Sigmoid colon (tissue), 7 donors: ENCODE measurements around the gene PSG7. TPM values are rescaled to one million over a fixed set of nuclear protein-coding genes. Genes with fewer than 3 reads are reported as not detected.
"Not testable (repeated sequence)": the region's sequence is repeated elsewhere in the genome, so short reads cannot be mapped to it uniquely, and the experiment has no call there.

Experiments used
- DNase-seq: peaks from one replicate; pipeline ENCODE4 v3.0.0-alpha.2; 2019
- H3K27ac ChIP-seq, 4 donors: fragments of 200-600 bp; sonication (generic); one replicate each; pipeline ENCODE4 v1.5.1; 2016 to 2019; ENCODE audit warnings: mild to moderate bottlenecking in 1 of 4
- H3K27me3 ChIP-seq, 3 donors: fragments of 200-600 bp; sonication (generic); one replicate each; pipeline ENCODE4 v1.5.1; 2019; ENCODE audit warnings: mild to moderate bottlenecking in 1 of 3
- H3K36me3 ChIP-seq, 4 donors: fragments of 200-600 bp; sonication (generic); one replicate each; pipeline ENCODE4 v1.5.1; 2016 to 2019
- H3K4me1 ChIP-seq, 4 donors: fragments of 200-600 bp; sonication (generic); one replicate each; pipeline ENCODE4 v1.5.1; 2017 to 2019
- H3K4me3 ChIP-seq, 4 donors: fragments of 200-600 bp; sonication (generic); one replicate each; pipeline ENCODE4 v1.5.1; 2017 to 2019; ENCODE audit warnings: mild to moderate bottlenecking in 2 of 4, moderate library complexity in 1 of 4
- H3K9me3 ChIP-seq, 4 donors: fragments of 200-600 bp in 3 of 4; sonication (generic) in 3 of 4; one replicate each; pipeline versions ENCODE4 v1.5.1 to v1.6.1; 2013 to 2019
- CTCF ChIP-seq, 4 experiments: fragments of 450-650 bp in 3 of 4; fragments of 200-600 bp in 1 of 4; IDR thresholded peaks; one replicate each; pipeline ENCODE4 v1.5.1; 2016 to 2019; ENCODE audit warnings: antibody characterized with exemption in 4 of 4, mild to moderate bottlenecking in 3 of 4, moderate library complexity in 2 of 4
- EP300 ChIP-seq, 4 donors: sonication (generic); formaldehyde crosslinking; IDR thresholded peaks; one replicate each; pipeline ENCODE4 v1.6.1; 2017; ENCODE audit warnings: antibody characterized with exemption in 4 of 4
- POLR2A ChIP-seq, 2 donors: fragments of 450-650 bp; IDR thresholded peaks; one replicate each; pipeline ENCODE4 v1.6.1; 2016; ENCODE audit warnings: antibody characterized with exemption in 2 of 2, mild to moderate bottlenecking in 2 of 2, moderate library complexity in 2 of 2
- POLR2AphosphoS5 ChIP-seq, 4 donors: sonication (generic); formaldehyde crosslinking; IDR thresholded peaks; one replicate each; pipeline ENCODE4 v1.6.1; 2017; ENCODE audit warnings: antibody characterized with exemption in 4 of 4
- WGBS, 2 donors: extraction: QIAGEN DNeasy Blood & Tissue Kit; methylation state at CpG; one replicate each; pipeline ENCODE4 v1.1.7; 2013; 5-methylcytosine and 5-hydroxymethylcytosine counted together
- intact Hi-C: fragments of 100-400 bp; cut with DNase I; formaldehyde crosslinking; loops from one replicate; pipeline ENCODE4 v1.15.1; 2023
- polyA plus RNA-seq, 3 donors: library from polyadenylated mRNA; stranded (reverse); fragments of 200-250 nt; gene quantifications; one replicate each; pipeline ENCODE4 v1.2.3, GENCODE V29; 2013
- total RNA-seq, 4 donors: library from RNA; depleted of rRNA; stranded (reverse); fragments of >200 nt; gene quantifications; one replicate each; pipeline ENCODE4 v1.1.0, GENCODE V29; 2016
- donor health status: healthy with polysubstance abuse.
- donor health status: Bipolar disorder and iron deficiency.
- donor health status: healthy.

Gene PSG7
- total and polyA plus RNA-seq, 7 donors = not detected

- H3K27me3 ChIP-seq, H3K36me3 ChIP-seq, intact Hi-C loops, DNase-seq, H3K27ac ChIP-seq, H3K4me3 ChIP-seq, H3K9me3 ChIP-seq: not testable (repeated sequence)
- peaks cover 0 to 17% (median 7%) of the 10 kb centered on the region in 4 donors for H3K4me1 ChIP-seq
- peak in 1 of 4 experiments; percentile 55 for TF ChIP-seq CTCF (IDR thresholded peaks at IDR 0.05)
- 51 to 61% methylated on average over 8 of the region's 8 CpGs for WGBS, 2 donors
These were observed 55.7 kb downstream of the PSG7 start for GRCh38 chr19:42881279-42881678.

- WGBS, 2 donors = 84 to 88% methylated on average over 9 of the region's 9 CpGs
- H3K4me3 ChIP-seq, intact Hi-C loops, H3K27ac ChIP-seq, H3K9me3 ChIP-seq, H3K27me3 ChIP-seq, H3K36me3 ChIP-seq, DNase-seq: not testable (repeated sequence)
- peaks cover 0 to 22% (median 14%) of the 10 kb centered on the region in 4 donors for H3K4me1 ChIP-seq
These were observed 56.4 kb downstream of the PSG7 start for GRCh38 chr19:42880621-42881020.

- peaks cover 0 to 23% (median 20%) of the 10 kb centered on the region in 4 donors for H3K4me1 ChIP-seq
- no peaks in the 10 kb centered on the region for H3K27me3 ChIP-seq
- no peak within 1 kb of the TSS for H3K4me3 ChIP-seq
- 33 to 50% methylated on average over 2 of the region's 2 CpGs for WGBS, 2 donors
- H3K9me3 ChIP-seq = no peaks in the 10 kb centered on the region
- TF ChIP-seq EP300 (IDR thresholded peaks at IDR 0.05) (no peak), POLR2AphosphoS5 (IDR thresholded peaks at IDR 0.05) (no peak), POLR2A (IDR thresholded peaks at IDR 0.05) (no peak), CTCF (IDR thresholded peaks at IDR 0.05) (no peak)
- no peak within 1 kb of the TSS for H3K27ac ChIP-seq
- intact Hi-C loops = no loop called here
- no peaks in the 10 kb centered on the region for H3K36me3 ChIP-seq
- DNase-seq = no peak
These were observed 57.4 kb downstream of the PSG7 start, which contains the start of gene PSG1 for GRCh38 chr19:42879613-42880012. PSG1 (minus strand) TSS chr19:42879713; CDS start chr19:42879581, 132 bp downstream.

- intact Hi-C loops, H3K36me3 ChIP-seq, H3K4me3 ChIP-seq, H3K27me3 ChIP-seq, H3K9me3 ChIP-seq, DNase-seq: not testable (repeated sequence)
- Histone ChIP-seq H3K4me1 (peaks cover 0 to 29% (median 19%) of the 10 kb centered on the region in 4 donors), H3K27ac (peak overlapping the region in 1 of 4 donors; percentile 52)
These were observed 60.4 kb downstream of the PSG7 start for GRCh38 chr19:42876596-42876995.

GRCh38 chr19:42875881-42876280 lies 61.1 kb downstream of the PSG7 start:
- H3K36me3 ChIP-seq, H3K9me3 ChIP-seq, H3K27me3 ChIP-seq, intact Hi-C loops, DNase-seq, H3K4me3 ChIP-seq: not testable (repeated sequence)
- WGBS, 2 donors = 29 to 35% methylated on average over 1 of the region's 1 CpG
- Histone ChIP-seq H3K4me1 (peaks cover 0 to 29% (median 19%) of the 10 kb centered on the region in 4 donors), H3K27ac (peak overlapping the region; percentile 27 to 52 (median 38))

- TF ChIP-seq POLR2AphosphoS5 (IDR thresholded peaks at IDR 0.05) = peak in 1 of 4 donors; percentile 33
- Histone ChIP-seq H3K27ac (peak overlapping the region; percentile 16 to 52 (median 36)), H3K4me1 (peaks cover 0 to 29% (median 19%) of the 10 kb centered on the region in 4 donors)
- intact Hi-C loops, H3K36me3 ChIP-seq, H3K27me3 ChIP-seq, DNase-seq, H3K4me3 ChIP-seq, H3K9me3 ChIP-seq: not testable (repeated sequence)
- 56 to 77% methylated on average over 4 of the region's 4 CpGs for WGBS, 2 donors
These were observed 61.9 kb downstream of the PSG7 start for GRCh38 chr19:42874901-42875813.

- H3K36me3 ChIP-seq, H3K27me3 ChIP-seq, H3K9me3 ChIP-seq, H3K4me3 ChIP-seq, DNase-seq, intact Hi-C loops: not testable (repeated sequence)
- H3K4me1 ChIP-seq = peaks cover 0 to 29% (median 19%) of the 10 kb centered on the region in 4 donors
- 88 to 89% methylated on average over 3 of the region's 3 CpGs for WGBS, 2 donors
- H3K27ac ChIP-seq = peak overlapping the region in 2 of 4 donors; percentile 31 to 52
These were observed 62.9 kb downstream of the PSG7 start for GRCh38 chr19:42874136-42874535.

Other genes with a start within 250 kb of the PSG7 start
- not detected for gene PSG3, start 196.7 kb downstream of the PSG7 start, total RNA-seq
- gene PSG3, start 196.7 kb downstream of the PSG7 start, polyA plus RNA-seq = not detected
- not detected for gene PSG8, start 171.5 kb downstream of the PSG7 start, total RNA-seq
- not detected for gene PSG8, start 171.5 kb downstream of the PSG7 start, polyA plus RNA-seq
- gene PSG1, start 57.5 kb downstream of the PSG7 start, total RNA-seq = not detected
- not detected for gene PSG1, start 57.5 kb downstream of the PSG7 start, polyA plus RNA-seq
- not detected for gene PSG6, start 19.3 kb downstream of the PSG7 start, total RNA-seq
- not detected for gene PSG6, start 19.3 kb downstream of the PSG7 start, polyA plus RNA-seq
- gene PSG11, start 89.3 kb upstream of the PSG7 start, total RNA-seq = not detected
- gene PSG11, start 89.3 kb upstream of the PSG7 start, polyA plus RNA-seq = not detected
- gene PSG2, start 145.5 kb upstream of the PSG7 start, total RNA-seq = not detected
- gene PSG2, start 145.5 kb upstream of the PSG7 start, polyA plus RNA-seq = not detected
- not detected for gene PSG5, start 249.3 kb upstream of the PSG7 start, total RNA-seq
- not detected for gene PSG5, start 249.3 kb upstream of the PSG7 start, polyA plus RNA-seq